Fibroblast of villous mesenchyme (primary cell): Measurements from ENCODE around the gene PTGR1. TPM values are rescaled to one million over a fixed set of nuclear protein-coding genes. Genes with fewer than 3 reads are reported as not detected.

Source experiments
- DNase-seq: peaks from one replicate; pipeline ENCODE4 v3.0.0-alpha.2; 2010; ENCODE audit warnings: low read depth
- H3K4me3 ChIP-seq: 2 replicates; pipeline ENCODE4 v1.5.1; 2011; ENCODE audit warnings: low read depth, mild to moderate bottlenecking, low read length
- CTCF ChIP-seq: IDR thresholded peaks from 2 replicates; pipeline ENCODE4 v1.5.1; 2012; ENCODE audit warnings: low read depth, mild to moderate bottlenecking, low read length; ENCODE audit not compliant: insufficient read depth
- total RNA-seq: library from RNA; depleted of rRNA; stranded (reverse); fragments of >200 nt; gene quantifications from 2 replicates; pipeline ENCODE4 v1.2.3, GENCODE V29; 2012

The PTGR1 gene
- total RNA-seq, 1 donor: 116 TPM

- no peak overlapping the region for H3K4me3 ChIP-seq
- DNase-seq: no peak
- no peak for TF ChIP-seq CTCF
Measured at GRCh38 chr9:111603041-111603440, 3.6 kb upstream of the PTGR1 start.

- TF ChIP-seq CTCF: no peak
- DNase-seq: peak; percentile 85
- no peak overlapping the region for H3K4me3 ChIP-seq
Measured at GRCh38 chr9:111601237-111602018, 2.0 kb upstream of the PTGR1 start.

GRCh38 chr9:111599955-111600343 is 502 bp upstream of the PTGR1 start:
- DNase-seq: no peak
- H3K4me3 ChIP-seq: peak overlapping the region; percentile 82
- TF ChIP-seq CTCF: no peak

DNA sequence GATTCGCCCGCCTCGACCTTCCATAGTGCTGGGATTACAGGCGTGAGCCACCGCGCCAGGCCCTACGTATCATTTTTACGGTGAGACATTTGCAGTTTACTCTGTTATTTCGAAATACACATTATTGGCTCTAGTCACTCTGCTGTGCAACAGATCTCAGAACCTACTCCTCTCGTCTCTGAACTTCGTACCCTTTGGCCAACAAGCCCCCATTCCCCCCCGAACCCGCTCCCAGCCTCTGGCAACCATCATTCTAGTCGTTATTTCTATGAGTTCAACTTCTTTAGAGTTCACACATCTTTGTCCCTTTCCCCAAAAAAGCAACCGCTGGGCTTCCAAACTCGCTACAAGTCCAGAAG is 735 bp downstream of the PTGR1 start:
- peak overlapping the region; percentile 82 for H3K4me3 ChIP-seq
- peak; percentile 80 for DNase-seq
- no peak for TF ChIP-seq CTCF

GRCh38 chr9:111597852-111598732 is 1.4 kb downstream of the PTGR1 start:
- peak overlapping the region; percentile 82 for H3K4me3 ChIP-seq
- TF ChIP-seq CTCF: peak; percentile 71
- DNase-seq: peak; percentile 78

GRCh38 chr9:111588846-111589245 is 10.6 kb downstream of the PTGR1 start:
- no peak overlapping the region for H3K4me3 ChIP-seq
- TF ChIP-seq CTCF: no peak
- DNase-seq: no peak
